HCT116 (cell line): ENCODE results near the gene PPP1R14C. TPM values are rescaled to one million over a fixed set of nuclear protein-coding genes. Genes with fewer than 3 reads are reported as not detected.

ENCODE experiments used
- ATAC-seq: fragments of 200-7000 bp; cut with Tn5 transposase; 2 replicates; pipeline ENCODE4 v1.9.1; 2020; ENCODE audit warnings: mild to moderate bottlenecking, moderate library complexity
- BruUV-seq: library from RNA; stranded (reverse); fragments of 400-500 nt; replicated peaks from 2 replicates; lab custom pipeline; 2021; lab: Mats Ljungman, UMichigan
- CTCF ChIA-PET: fragments of 300-600 bp; sonication (Branson Sonifier 250); formaldehyde crosslinking; loops from one replicate; lab custom pipeline; 2021; ENCODE audit warnings: antibody characterized with exemption; lab: Charles Lee
- POLR2A ChIA-PET: fragments of 300-600, 350-600 bp; sonication (Branson Sonifier 250); formaldehyde crosslinking; loops from one replicate; lab custom pipeline; 2021; ENCODE audit warnings: antibody characterized with exemption; lab: Charles Lee
- RAD21 ChIA-PET, 2 experiments: fragments of 300-600 bp; sonication (Branson Sonifier 250); formaldehyde crosslinking; loops; one replicate each; lab custom pipeline; 2023; ENCODE audit warnings: low total read pairs in 2 of 2; ENCODE audit not compliant: uncharacterized antibody in 2 of 2, unreplicated experiment in 2 of 2, low non-redundant PET in 1 of 2; lab: Charles Lee
- DNase-seq: peaks from one replicate; pipeline ENCODE4 v3.0.0-alpha.2; 2010; ENCODE audit warnings: low read depth, low spot score
- H2AFZ ChIP-seq: fragments of 200-600 bp; shearing (Covaris generic), sonication (generic); 2 replicates; pipeline ENCODE4 v1.6.1; 2017; ENCODE audit warnings: low read depth, mixed run types, mixed read lengths, antibody characterized with exemption, low read length; ENCODE audit not compliant: poor library complexity, severe bottlenecking
- H3K27ac ChIP-seq: 2 replicates; pipeline ENCODE4 v1.5.1; 2012; ENCODE audit warnings: low read depth, low read length
- H3K27me3 ChIP-seq: fragments of 200-600 bp; sonication (generic); 2 replicates; pipeline ENCODE4 v1.6.1; 2016; ENCODE audit warnings: mixed run types, low read length, mixed read lengths; ENCODE audit not compliant: insufficient read depth
- H3K36me3 ChIP-seq, 2 experiments: fragments of 200-500 bp in 1 of 2; fragments of 200-600 bp in 1 of 2; sonication (Bioruptor generic) in 1 of 2; sonication (generic) in 1 of 2; 2 replicates each; pipeline versions ENCODE4 v1.5.1 to v1.6.1; 2014 to 2016; ENCODE audit warnings: low read length in 2 of 2, inconsistent platforms in 1 of 2, mixed read lengths in 1 of 2, mixed run types in 1 of 2; ENCODE audit not compliant: insufficient read depth in 2 of 2, control insufficient read depth in 1 of 2
- H3K4me1 ChIP-seq, 2 experiments: fragments of 200-600 bp in 1 of 2; sonication (generic) in 1 of 2; 2 replicates each; pipeline versions ENCODE4 v1.5.1 to v1.6.1; 2012 to 2017; ENCODE audit warnings: low read length in 2 of 2, inconsistent platforms in 1 of 2, mild to moderate bottlenecking in 1 of 2, mixed read lengths in 1 of 2, mixed run types in 1 of 2, moderate library complexity in 1 of 2; ENCODE audit not compliant: insufficient read depth in 2 of 2, control insufficient read depth in 1 of 2
- H3K4me2 ChIP-seq: fragments of 200-600 bp; sonication (generic); 2 replicates; pipeline ENCODE4 v1.6.1; 2017; ENCODE audit warnings: mixed run types, low read length, mixed read lengths
- H3K4me3 ChIP-seq, 2 experiments: fragments of 200-600 bp in 1 of 2; sonication (generic) in 1 of 2; replicated peaks in 1 of 2; 2 replicates each; pipeline ENCODE4 v1.5.1; 2011 to 2016; ENCODE audit warnings: low read length in 2 of 2, control low read depth in 1 of 2, low read depth in 1 of 2, mild to moderate bottlenecking in 1 of 2, mixed read lengths in 1 of 2, mixed run types in 1 of 2
- H3K79me2 ChIP-seq: fragments of 200-600 bp; sonication (generic); 2 replicates; pipeline ENCODE4 v1.6.1; 2017; ENCODE audit warnings: mild to moderate bottlenecking, mixed run types, low read length, moderate library complexity, mixed read lengths; ENCODE audit not compliant: insufficient read depth
- H3K9ac ChIP-seq: fragments of 200-600 bp; sonication (generic); 2 replicates; pipeline ENCODE4 v1.6.1; 2016; ENCODE audit warnings: low read length, mixed read lengths
- H3K9me2 ChIP-seq: fragments of 200-600 bp; sonication (generic), shearing (Covaris generic); 2 replicates; pipeline ENCODE4 v1.6.1; 2017; ENCODE audit warnings: mixed run types, mild to moderate bottlenecking, moderate library complexity; ENCODE audit not compliant: insufficient read depth
- H3K9me3 ChIP-seq, 2 experiments: fragments of 200-500 bp in 1 of 2; fragments of 200-600 bp in 1 of 2; sonication (Bioruptor generic) in 1 of 2; sonication (generic) in 1 of 2; 2 replicates each; pipeline ENCODE4 v1.6.1; 2014 to 2017; ENCODE audit warnings: low read length in 2 of 2, mixed read lengths in 2 of 2, inconsistent platforms in 1 of 2, low read depth in 1 of 2, mild to moderate bottlenecking in 1 of 2, mixed run types in 1 of 2, moderate library complexity in 1 of 2; ENCODE audit not compliant: control insufficient read depth in 1 of 2, insufficient read depth in 1 of 2
- H4K20me1 ChIP-seq: fragments of 200-600 bp; sonication (generic), shearing (Covaris generic); 2 replicates; pipeline ENCODE4 v1.6.1; 2017; ENCODE audit warnings: mixed run types, mild to moderate bottlenecking, moderate library complexity; ENCODE audit not compliant: insufficient read depth
- ATF3 ChIP-seq: IDR thresholded peaks from 2 replicates; pipeline ENCODE4 v1.6.1; 2012
- CBX3 ChIP-seq: IDR thresholded peaks from 2 replicates; pipeline ENCODE4 v1.6.1; 2012; ENCODE audit warnings: low read depth
- CEBPB ChIP-seq: IDR thresholded peaks from 2 replicates; pipeline ENCODE4 v1.6.1; 2012; ENCODE audit warnings: low read depth
- CTCF ChIP-seq, 3 experiments: fragments of 200-600 bp in 1 of 3; sonication (generic) in 1 of 3; IDR thresholded peaks in 2 of 3; conservative IDR thresholded peaks in 1 of 3; 2 replicates each; pipeline ENCODE4 v1.5.1; 2012 to 2017; ENCODE audit warnings: low read depth in 2 of 3, low read length in 2 of 3, antibody characterized with exemption in 1 of 3, borderline replicate concordance in 1 of 3, control low read depth in 1 of 3, mild to moderate bottlenecking in 1 of 3, mixed read lengths in 1 of 3, mixed run types in 1 of 3, moderate library complexity in 1 of 3; ENCODE audit not compliant: insufficient read depth in 1 of 3
- EGR1 ChIP-seq: IDR thresholded peaks from 2 replicates; pipeline ENCODE4 v1.6.1; 2012; ENCODE audit warnings: low read depth
- ELF1 ChIP-seq: IDR thresholded peaks from 2 replicates; pipeline ENCODE4 v1.6.1; 2012; ENCODE audit warnings: low read depth, borderline replicate concordance
- EZH2phosphoT487 ChIP-seq: fragments of 200-600 bp; IDR thresholded peaks from 2 replicates; pipeline ENCODE4 v1.6.1; 2018; ENCODE audit warnings: antibody characterized with exemption, borderline replicate concordance
- FOSL1 ChIP-seq: IDR thresholded peaks from 2 replicates; pipeline ENCODE4 v1.6.1; 2012; ENCODE audit warnings: low read depth
- MAX ChIP-seq: IDR thresholded peaks from 2 replicates; pipeline ENCODE4 v1.6.1; 2012
- POLR2A ChIP-seq: IDR thresholded peaks from 2 replicates; pipeline ENCODE4 v1.7.0; 2011; ENCODE audit warnings: borderline replicate concordance; ENCODE audit not compliant: insufficient read depth, insufficient read length; ENCODE audit errors: extremely low read depth
- POLR2AphosphoS5 ChIP-seq: IDR thresholded peaks from 2 replicates; pipeline ENCODE4 v1.6.1; 2011; ENCODE audit warnings: mild to moderate bottlenecking, low read depth, low read length, moderate library complexity
- RAD21 ChIP-seq: IDR thresholded peaks from 2 replicates; pipeline ENCODE4 v1.6.1; 2012; ENCODE audit warnings: low read depth, mild to moderate bottlenecking
- REST ChIP-seq: IDR thresholded peaks from 2 replicates; pipeline ENCODE4 v1.6.1; 2012; ENCODE audit warnings: low read depth
- SP1 ChIP-seq: IDR thresholded peaks from 2 replicates; pipeline ENCODE4 v1.6.1; 2012; ENCODE audit warnings: low read depth
- SRF ChIP-seq: IDR thresholded peaks from 2 replicates; pipeline ENCODE4 v1.6.1; 2012; ENCODE audit warnings: low read depth
- TCF7L2 ChIP-seq: IDR thresholded peaks from 2 replicates; pipeline ENCODE4 v1.7.0; 2011; ENCODE audit warnings: borderline replicate concordance, inconsistent platforms; ENCODE audit not compliant: insufficient read depth, insufficient read length; ENCODE audit errors: extremely low read depth
- ZBTB33 ChIP-seq: IDR thresholded peaks from 2 replicates; pipeline ENCODE4 v1.6.1; 2011; ENCODE audit warnings: mild to moderate bottlenecking, low read length, moderate library complexity; ENCODE audit not compliant: insufficient replicate concordance; ENCODE audit errors: extremely low read depth
- ZNF274 ChIP-seq: fragments of 200-500 bp; sonication (Bioruptor generic); IDR thresholded peaks from 2 replicates; pipeline ENCODE4 v1.6.1; 2014; ENCODE audit warnings: mild to moderate bottlenecking, low read depth, low read length, inconsistent platforms
- intact Hi-C: fragments of 100-400 bp; cut with micrococcal nuclease; formaldehyde crosslinking; loops from 2 replicates; pipeline ENCODE4 v1.10.0; 2022
- total RNA-seq: library from RNA; stranded (reverse); gene quantifications from one replicate; pipeline ENCODE4 v1.2.1, GENCODE V29; 2021; ENCODE audit not compliant: unreplicated experiment

PPP1R14C gene
- total RNA-seq, 1 experiment from 2014 or later = 7.8 TPM

- BruUV-seq = no TSS peak
- no peak overlapping the region for H3K4me2 ChIP-seq
- intact Hi-C loops = no loop called here
- no peak overlapping the region for H3K27ac ChIP-seq
- no peaks in the 10 kb centered on the region for H3K36me3 ChIP-seq
- ATAC-seq (no peak), DNase-seq (no peak)
- no peaks in the 10 kb centered on the region for H3K4me1 ChIP-seq
- RAD21 ChIA-PET = no interaction called here
- CTCF ChIA-PET = no interaction called here
- H3K9ac ChIP-seq = no peak overlapping the region
- POLR2A ChIA-PET = no interaction called here
- H3K4me3 ChIP-seq = no peak overlapping the region
- H3K79me2 ChIP-seq = no peaks in the 10 kb centered on the region
- H3K27me3 ChIP-seq = no peaks in the 10 kb centered on the region
- H3K9me2 ChIP-seq = no peaks in the 10 kb centered on the region
- no peak overlapping the region for H2AFZ ChIP-seq
- no peaks in the 10 kb centered on the region for H3K9me3 ChIP-seq
- TF ChIP-seq POLR2AphosphoS5 (no peak), FOSL1 (no peak), POLR2A (no peak), REST (no peak), CEBPB (no peak), EZH2phosphoT487 (no peak), CTCF (IDR thresholded peaks at IDR 0.05 in 2 of 3, conservative IDR thresholded peaks at IDR 0.05 in 1 of 3; ENCODE audit: borderline replicate concordance in 1 of 3, insufficient read depth in 1 of 3, low read depth in 2 of 3, low read length in 2 of 3) (no peak), EGR1 (no peak), ATF3 (no peak), ELF1 (no peak), SP1 (no peak), TCF7L2 (no peak), SRF (no peak), ZNF274 (no peak), RAD21 (no peak), ZBTB33 (no peak), MAX (no peak), CBX3 (no peak)
- H4K20me1 ChIP-seq = no peaks in the 10 kb centered on the region
These were observed 26.5 kb upstream of the PPP1R14C start for GRCh38 chr6:150116200-150116800.
